Measurements from ENCODE around the gene UNC13B.
"Not testable (repeated sequence)": the region's sequence is repeated elsewhere in the genome, so short reads cannot be mapped to it uniquely, and the experiment has no call there.

The UNC13B gene

DNA sequence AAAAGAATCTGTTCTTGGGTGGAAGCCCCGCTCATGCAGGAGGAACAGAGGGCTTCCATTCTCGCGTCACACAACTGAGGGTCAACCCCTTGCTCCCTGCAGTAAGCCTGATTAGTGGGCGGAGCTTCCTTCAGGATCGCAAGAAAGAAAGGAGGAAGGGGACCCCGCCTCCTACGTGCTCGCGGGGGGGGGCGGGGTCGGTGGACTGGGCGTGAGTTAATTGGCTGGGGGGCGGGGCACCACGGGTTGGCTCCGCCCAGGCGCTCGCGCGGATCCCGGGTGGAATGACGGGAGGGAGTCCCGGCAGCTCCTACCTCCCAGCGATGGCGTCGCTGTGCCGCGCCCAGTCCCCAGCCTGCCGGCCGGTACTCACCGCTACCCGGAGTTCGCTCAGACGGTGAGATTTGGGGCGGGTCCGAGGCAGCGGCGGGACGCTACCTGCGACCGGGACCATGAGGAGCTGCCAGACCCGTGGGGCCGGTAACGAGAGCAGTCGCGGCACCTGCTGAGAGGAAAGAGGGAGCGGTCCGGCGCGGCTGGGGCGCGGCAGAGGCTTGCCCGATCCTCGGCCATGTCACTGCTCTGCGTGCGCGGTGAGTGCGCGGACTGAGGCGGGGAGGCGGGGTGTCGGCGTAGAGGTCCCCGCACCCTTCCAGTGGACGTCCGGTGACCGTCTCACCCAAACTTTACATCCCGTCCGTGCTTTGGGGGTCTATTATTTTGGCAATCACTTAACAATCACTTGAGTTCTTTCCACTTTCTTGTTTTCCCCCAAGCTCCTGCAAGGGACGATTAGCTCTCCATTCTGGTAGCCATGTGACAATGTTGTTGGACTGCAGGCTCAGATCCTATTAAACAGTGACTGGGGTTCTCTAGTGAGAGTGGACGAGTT is at the start of gene UNC13B:
UNC13B (plus strand) TSS at position 297 of the 892 bp plus-strand sequence; CDS start at position 572, 275 bp downstream.
- DNase-seq (ENCODE audit: low spot score), result peak; percentile 92

DNA sequence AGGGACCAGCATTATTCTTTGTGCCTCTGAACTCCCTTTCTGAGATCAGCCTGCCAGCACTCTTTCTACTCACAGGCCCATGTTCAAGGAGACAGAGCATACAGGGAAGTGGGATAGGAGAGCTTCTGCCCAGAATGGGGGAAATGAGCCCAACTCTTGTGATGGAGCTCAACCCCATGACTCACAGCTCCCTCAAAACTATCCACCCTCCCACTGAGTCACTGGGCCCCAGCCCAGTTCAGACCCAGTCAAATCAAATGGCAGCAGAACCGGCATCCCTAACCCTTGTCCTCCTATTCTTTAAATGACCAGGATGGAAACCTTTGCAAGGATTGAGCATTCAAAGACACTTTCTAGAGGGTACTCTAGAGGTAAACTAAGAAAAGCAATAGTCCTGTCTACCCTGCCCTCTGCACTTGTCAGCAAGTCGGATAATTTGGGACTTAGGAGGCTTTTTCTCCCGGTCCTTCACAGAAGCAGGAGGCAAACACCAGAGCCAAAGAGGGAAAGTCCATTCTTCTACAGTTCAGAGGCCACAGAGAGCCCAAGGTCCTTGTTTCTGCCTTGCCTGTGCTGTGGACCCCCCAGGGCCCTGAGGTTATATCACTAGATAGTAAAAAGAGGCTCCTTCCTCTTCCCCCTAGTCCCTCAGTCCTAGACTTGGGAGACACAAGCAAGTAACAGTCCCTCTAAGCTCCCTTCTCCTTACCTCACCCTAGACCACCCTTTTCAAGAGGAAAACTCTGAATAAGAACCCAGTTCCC is 49.4 kb upstream of the UNC13B start:
- no peak for DNase-seq (ENCODE audit: low spot score)

DNA sequence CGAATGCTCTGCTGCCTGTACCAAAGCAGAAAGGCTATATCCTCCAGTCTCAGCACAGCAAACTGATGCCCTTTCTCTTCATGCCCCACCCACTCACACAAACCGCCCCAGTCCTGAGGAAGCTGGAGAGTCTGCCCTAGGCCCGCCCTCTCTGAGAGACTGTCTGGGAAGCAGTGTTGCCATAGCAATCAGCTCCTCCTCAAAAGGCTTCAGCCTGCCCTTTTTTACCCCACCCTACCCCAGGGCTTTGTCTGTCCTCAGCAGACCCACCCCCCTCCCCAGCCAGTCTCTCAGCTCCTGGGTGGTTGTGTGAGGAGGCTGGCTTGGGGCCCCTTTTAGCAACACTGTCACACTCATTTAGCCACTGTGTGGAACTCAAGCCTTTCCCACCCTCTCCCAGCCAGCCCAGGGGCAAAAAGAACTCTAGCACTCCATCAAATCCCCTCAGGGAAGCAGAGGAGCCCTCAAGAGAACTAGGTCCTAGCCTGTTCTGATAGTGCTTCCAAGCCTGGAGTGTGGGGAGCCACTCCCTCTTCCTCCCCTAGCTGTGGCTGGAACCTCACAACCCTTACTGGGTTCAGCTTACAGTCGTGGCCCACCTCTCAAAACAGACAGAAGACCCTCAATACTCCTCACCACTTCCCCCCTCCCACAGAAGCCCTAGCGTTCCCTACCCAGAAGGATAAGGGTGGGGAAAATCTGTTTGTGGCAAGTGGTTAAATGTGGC is 47.5 kb upstream of the UNC13B start:
- no peak for DNase-seq (ENCODE audit: low spot score)

DNA sequence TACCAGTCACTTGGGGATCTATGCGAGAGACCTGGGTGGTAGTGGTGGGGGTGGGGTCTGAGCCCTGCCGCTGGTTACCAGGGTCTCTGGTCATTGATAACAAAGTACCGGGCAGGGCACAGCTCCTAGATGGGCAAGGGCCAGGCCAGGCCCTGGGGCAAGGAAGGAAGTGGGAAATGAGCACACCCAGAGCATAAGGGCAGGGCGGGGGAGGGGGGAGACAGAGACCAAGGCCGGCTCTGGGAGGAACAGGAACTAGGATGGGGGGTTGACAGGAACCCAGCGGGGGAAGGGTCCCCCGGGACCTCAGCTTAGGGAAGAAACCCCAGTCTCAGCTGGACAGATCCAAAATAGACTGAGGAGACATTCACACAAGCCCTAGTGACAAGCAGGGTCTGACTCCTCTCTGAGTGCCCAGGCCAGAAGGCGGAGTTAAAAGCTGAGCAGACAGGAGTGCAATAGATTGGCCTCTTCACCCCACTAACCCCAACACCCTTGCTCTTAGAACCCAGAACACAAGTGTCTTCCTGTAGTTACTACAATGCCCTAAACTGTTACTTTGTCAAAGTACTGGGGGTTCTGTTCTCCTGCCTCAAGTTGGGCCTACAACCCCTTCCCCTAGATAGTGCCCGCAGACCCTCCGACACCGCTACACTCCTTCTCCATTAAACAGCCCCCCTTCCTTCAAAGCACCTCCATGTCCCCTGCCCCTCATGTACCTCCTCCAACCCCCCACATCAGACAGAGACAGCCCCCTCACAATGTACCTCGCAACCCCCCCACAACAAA is 46.8 kb upstream of the UNC13B start:
- peak; percentile 44 for DNase-seq (ENCODE audit: low spot score)

DNA sequence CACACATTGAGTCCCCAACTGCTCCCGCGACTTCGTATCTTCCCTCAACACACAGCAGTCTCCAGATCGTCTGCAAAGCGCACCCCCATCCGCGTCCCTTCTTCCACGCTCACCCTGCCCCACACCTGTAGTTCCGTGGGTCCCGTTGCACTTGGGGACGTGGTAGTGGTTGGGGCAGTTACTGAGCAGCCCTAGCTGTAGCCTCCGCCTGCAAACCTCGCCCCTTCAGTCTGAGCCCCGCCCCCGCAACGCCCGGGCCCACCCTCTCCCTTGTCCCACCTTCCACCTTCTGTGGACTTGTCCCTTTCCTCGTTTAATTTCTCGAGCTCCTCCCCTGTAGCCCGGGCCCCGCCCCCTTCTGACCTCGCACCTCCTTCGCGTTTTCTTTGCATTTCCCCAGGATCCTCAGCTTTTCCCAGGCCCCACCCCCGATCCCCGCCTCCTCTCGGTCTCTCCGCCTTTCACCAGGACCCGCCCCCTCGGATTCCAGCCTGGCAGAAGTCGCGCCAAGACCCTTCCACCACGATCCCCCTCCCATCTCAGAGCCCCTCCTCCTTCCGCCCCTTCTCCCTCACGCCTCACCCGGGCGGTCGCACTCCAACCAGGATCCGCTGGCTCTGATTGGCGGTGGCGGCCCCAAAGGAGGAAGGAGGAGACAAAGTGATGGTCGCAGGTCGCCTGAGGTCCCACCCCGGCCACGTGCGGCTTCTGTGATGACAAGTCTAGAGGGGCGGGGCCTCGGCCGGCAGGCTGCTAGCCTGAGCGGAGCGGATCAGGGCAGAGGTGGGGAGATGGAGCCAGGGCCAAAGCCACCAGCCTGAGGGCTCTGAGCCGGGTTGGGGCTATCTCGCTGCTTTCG is 45.9 kb upstream of the UNC13B start, which contains the start of gene ATOSB:
ATOSB (minus strand) TSS at position 183 of the 859 bp plus-strand sequence. CDS start 7,588 bp downstream, outside the sequence.
- peak; percentile 95 for DNase-seq (ENCODE audit: low spot score)

DNA sequence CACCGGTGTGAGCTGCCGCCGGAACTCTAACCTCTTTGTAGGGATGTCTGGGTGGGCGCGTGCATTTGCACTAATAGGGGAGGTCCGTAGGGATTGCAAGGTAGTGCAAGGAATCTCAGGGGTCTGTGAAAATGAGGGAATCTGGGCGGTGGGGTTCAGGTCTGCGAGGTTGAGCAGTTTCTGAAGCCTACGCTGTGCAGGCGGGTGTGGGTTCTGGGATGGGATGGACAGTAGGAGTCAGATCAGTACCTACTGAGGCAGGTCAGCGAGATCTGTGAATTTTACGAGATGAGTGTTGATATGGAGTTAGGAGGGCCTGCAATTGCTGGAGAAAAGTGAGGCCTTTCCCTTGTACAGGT is 45.3 kb upstream of the UNC13B start:
- DNase-seq (ENCODE audit: low spot score), result no peak

DNA sequence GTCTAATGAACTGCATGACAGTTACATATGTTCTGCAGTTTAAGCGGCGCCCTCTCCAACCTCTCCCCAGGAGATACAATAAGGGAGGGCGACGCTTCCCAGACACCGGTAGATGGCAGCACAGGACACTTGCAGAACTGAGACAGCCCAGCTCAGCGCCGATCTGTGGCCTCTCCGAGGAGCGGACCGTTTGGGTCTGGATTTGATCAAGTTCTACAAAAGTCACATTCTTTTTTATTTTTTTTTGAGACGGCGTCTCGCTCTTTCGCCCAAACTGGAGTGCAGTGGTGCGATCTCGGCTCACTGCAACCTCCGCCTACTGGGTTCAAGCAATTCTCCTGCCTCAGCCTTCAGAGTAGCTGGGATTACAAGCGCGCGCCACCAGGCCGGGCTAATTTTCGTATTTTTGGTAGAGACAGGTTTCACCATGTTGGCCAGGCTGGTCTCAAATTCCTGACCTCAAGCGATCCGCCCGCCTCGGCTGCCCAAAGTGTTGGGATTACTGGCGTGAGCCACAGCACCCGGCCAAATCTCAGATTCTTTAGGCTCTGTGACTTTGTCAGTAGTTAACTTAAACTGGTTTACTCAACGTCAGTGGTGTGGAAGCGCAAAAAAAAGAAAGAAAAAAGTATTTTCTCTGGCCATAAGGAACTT is 44.8 kb upstream of the UNC13B start:
- peak; percentile 86 for DNase-seq (ENCODE audit: low spot score)

DNA sequence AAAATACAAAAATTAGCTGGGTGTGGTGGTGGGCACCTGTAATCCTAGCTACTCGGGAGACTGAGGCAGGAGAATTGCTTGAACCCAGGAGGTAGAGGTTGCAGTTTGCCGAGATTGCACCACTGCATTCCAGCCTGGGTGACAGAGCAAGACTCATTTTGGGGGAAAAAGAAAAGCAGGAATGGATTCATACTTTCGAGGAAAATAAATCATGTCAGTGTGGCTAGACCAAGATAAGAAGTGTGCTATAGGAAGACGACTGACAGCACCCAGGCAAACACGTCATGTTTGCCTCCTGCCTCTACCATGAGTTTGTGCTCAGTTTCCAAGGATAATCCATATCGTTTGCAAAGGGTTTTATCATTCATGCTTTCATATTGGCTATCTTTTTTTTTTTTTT is 26.9 kb upstream of the UNC13B start:
- DNase-seq (ENCODE audit: low spot score), result no peak

DNA sequence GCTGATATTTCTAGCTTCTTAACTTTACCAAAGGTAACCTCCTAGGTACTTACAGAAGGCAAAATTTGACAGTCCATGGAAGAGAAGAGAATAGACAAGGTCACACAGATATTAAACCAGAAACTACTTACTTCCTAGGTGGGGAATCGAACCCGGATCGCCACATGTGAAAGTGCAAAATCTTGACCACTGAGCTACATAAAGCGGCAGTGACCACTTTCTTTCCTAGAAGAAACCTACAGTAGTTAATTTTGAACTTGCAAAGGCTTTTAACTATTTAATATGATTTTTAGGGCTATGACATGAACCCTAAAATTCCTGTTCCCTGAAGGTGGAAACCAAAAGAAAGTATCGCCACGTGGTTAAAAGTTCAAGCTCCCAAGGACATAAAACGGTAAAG is 25.8 kb upstream of the UNC13B start:
- no peak for DNase-seq (ENCODE audit: low spot score)

DNA sequence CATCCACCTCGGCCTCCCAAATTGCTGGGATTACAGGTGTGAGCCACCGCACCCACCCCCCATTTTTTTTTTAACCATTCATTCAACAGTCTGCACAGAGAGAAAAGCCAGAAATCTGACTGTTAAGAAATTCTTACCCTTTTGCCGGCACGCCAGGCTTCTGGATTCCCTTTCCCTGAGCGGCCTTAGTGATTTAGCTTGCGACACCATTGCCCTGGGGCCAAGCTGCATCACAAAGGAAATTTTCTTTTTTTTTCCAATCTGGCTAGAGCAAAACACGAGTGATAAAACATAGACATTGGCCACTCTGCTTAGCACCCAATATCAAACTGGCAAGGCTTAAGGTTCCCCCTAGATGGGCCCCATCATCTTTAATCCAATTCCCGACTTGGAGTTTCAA is 24.9 kb upstream of the UNC13B start:
- DNase-seq (ENCODE audit: low spot score), result no peak

DNA sequence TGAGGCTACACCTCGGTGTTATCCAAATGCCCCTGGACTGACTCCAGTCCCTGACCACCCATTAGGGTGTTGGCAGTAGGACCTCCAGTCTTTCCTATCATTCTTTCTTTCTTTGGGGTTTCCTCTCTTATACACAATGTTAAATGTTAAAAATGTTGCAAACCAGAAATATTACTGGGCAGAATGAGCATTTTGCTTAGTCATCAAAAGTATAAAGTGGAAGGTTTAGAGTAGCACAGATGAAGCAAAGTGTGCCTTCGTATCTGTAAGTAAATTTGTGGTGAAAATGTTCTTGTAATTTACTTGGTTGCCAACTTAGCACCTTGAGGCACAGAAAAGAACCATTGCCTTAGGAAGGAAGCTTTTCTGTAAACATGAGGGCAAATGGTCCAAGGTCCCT is 21.7 kb upstream of the UNC13B start:
- DNase-seq (ENCODE audit: low spot score), result no peak

DNA sequence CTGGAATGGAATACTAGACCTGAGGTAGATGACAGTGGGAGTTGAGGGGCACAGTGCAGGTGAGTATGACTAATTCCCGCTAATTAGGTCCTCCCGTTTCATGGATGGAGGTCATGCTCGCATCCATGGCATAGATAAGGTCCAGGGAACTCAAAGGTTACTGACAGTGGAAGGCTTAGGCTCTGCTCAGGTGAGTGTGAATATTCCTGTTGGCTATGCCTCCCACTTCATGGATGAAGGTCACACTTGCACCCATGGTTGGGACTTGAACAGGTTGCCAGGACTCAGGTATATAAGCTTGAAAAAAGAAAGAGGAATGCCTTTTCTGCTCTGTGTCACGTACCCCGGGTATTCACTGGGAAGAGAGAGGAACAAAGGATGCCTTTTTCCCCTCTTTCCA is 19.8 kb upstream of the UNC13B start:
- no peak for DNase-seq (ENCODE audit: low spot score)

DNA sequence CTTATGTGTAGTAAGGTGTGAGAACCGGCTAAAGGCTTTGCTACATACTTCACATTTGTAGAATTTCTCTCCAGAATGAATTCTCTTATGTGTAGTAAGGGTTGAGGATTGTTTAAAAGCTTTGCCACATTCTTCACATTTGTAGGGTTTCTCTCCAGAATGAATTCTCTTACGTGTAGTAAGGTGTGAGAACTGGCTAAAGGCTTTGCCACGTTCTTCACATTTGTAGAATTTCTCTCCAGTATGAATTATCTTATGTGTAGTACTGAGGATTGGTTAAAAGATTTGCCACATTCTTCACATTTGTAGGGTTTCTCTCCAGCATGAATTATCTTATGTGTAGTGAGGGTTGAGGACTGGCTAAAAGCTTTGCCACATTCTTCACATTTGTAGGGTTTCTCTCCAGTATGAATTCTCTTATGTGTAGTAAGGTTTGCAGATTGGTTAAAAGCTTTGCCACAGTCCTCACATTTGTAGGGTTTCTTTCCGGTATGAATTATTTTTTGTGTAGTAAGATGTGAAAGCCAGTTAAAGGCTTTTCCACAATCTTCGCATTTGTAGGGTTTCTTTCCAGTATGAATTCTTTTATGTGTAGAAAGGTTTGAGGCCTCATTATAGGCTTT is 13.8 kb upstream of the UNC13B start:
- DNase-seq (ENCODE audit: low spot score), result not testable (repeated sequence)

DNA sequence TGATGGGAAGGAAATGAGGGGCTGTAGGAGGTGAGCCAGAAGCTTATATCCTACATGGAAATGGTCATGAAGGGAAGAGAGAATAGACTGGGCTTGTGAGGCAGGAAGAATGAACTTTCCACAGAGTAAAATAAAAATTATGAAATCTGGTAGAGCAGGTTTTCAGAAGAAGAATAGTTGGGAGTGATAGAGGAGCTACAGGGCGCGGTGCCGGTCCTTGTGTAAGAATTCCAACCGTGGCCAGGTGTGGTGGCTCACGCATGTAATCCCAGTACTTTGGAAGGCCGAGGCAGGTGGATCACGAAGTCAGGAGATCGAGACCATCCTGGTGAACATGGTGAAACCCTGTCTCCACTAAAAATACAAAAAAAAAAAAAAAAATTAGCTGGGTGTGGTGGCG is 8.9 kb upstream of the UNC13B start:
- no peak for DNase-seq (ENCODE audit: low spot score)

DNA sequence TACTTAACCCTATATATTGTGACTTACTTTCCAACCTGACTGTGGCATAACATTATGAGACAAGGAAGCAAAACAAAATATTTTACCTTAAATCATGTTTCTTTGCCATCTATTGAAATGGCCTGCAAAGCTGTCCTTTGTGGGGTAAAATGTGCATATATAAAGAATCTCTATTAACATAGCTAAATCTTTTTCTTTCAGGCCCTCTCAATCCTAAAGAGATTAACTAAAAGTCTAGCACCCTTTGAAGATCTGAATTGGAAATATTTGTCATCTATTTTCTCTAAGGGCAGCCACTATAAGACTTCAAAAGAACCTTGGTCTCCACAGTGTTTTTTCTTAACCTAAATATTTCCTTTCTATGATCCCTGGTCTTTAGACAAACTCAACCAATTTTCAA is 5.0 kb upstream of the UNC13B start:
- DNase-seq (ENCODE audit: low spot score), result no peak

DNA sequence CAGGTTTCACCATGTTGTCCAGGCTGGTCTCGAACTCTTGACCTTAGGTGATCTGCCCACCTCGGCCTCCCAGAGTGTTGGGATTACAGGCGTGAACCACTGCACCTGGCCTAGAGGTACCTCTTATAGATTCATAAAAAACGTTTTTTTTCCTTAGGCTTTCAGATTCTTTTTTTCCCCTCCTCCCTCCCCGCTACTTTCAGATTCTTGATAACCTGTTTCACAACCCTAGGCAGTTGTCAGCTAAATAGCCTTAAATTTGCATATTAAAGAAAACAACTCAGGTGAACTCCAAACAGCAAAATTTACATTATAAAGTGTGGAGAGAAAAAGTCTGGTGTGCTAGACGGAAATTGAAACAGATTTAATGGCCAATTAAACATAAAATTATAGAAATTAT is 4.0 kb upstream of the UNC13B start:
- DNase-seq (ENCODE audit: low spot score), result not testable (repeated sequence)

DNA sequence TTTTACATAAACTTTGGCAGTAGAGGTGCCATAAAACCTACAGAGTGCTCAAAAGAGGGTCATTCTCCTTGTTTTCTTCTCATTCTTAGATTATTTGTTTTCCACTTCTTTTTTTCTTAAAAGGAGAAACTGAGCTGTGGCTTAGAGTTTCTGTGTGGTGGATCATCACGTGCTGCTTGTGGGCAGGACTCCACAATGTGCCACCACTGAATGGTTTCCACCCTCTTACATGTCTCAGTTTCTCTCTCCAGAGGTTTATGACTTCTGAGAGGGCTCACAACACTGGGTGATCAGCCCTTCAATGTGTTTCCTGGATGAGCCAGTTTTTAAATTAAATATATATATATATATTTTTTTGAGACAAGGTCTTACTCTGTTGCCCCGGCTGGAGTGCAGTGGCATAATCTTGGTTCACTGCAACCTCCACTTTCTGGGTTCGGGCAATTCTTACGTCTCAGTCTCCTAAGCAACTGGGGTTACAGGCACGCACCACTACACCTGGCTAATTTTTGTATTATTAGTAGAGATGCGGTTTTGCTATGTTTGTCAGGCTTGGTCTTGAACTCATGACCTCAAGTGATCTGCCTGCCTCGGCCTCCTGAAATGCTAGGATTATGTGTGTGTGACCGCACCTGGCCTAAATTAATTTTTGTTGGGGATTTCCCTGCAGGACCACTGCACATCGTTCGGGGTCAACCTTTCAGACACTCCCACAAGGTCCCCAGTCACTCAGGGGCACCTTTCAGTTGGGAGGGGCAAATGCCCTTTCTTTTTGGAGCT is 3.1 kb upstream of the UNC13B start:
- no peak for DNase-seq (ENCODE audit: low spot score)

DNA sequence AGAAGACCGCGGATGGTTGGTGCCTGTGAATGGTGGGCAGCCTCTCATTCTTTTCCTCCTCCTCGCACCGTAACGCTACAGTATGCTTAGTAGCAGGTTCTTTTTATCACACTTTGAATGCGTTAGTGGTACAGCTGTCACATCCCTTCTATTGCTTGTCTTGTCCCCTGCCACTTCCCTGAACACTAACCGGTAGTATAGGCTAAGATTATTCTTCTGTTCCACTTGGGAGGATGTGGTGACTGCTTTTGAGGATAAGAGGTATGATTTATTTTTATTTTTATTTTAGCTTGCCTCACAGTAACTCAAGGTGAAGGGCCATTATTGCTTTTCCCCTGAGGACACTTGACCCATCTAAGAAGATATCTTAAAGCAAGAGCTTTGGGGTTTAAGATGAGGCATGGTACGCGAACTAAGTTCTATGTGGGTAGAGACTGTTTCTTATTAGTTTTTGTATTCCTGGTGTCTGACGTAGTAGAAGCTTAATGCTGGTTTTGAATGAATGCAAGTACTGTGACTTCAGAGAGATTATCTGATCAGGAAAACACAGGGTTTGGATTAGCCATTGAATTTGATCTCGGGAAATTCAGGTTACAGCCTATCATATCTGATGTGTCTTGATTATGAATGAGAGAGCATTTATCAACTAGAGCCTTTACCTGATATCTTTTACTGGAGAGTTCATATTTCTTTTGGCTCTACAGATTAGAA is 951 bp downstream of the UNC13B start:
- DNase-seq (ENCODE audit: low spot score), result no peak

Measured in germinal center (tissue), 1 donor.